Mammary epithelial cell (primary cell): ENCODE data around the gene LRIG1.

Experiments
- CTCF ChIP-seq, 2 donors: IDR thresholded peaks in 1 of 2; conservative IDR thresholded peaks in 1 of 2; 2 replicates each; pipeline ENCODE4 v1.5.1; 2011 to 2012; ENCODE audit warnings: inconsistent platforms in 2 of 2, low read length in 2 of 2, mild to moderate bottlenecking in 2 of 2, control low read depth in 1 of 2, low read depth in 1 of 2; ENCODE audit not compliant: insufficient read depth in 1 of 2; ENCODE audit errors: extremely low read depth in 1 of 2
- EZH2 ChIP-seq: IDR thresholded peaks from 2 replicates; pipeline ENCODE4 v1.6.1; 2012; ENCODE audit warnings: low read length, inconsistent platforms, borderline replicate concordance

DNA sequence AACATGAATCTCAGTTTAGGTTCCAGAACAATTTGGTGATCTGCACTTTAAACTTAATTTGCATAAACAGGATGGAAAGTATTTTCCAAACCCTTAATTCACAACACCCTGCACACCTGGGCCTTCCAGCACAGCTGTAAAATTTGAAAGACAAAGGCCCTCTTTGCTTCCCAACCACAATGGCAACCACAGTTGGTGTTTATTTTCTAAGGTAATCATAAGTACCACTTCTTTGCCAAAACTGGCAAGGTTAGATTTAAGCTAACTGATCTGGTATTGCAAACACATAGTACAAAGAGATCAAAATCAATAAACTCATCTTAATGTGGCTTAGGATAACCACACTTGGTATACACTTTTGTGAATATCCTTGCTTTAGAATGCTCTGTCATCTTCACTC is 4.1 kb downstream of the LRIG1 start:
- TF ChIP-seq CTCF (conservative IDR thresholded peaks at IDR 0.05 in 1 of 2, IDR thresholded peaks at IDR 0.05 in 1 of 2; ENCODE audit: extremely low read depth in 1 of 2, insufficient read depth in 1 of 2, low read depth in 1 of 2, low read length in 2 of 2) (no peak), EZH2 (no peak)
